NCI-H524 treated with DMSO at 0.1 percent for 48 hours (cell line): ENCODE results near the gene BTNL8.

Source experiments
- DNase-seq: peaks from one replicate; lab custom pipeline; 2025; lab: John Stamatoyannopoulos, UW

The BTNL8 gene

DNA sequence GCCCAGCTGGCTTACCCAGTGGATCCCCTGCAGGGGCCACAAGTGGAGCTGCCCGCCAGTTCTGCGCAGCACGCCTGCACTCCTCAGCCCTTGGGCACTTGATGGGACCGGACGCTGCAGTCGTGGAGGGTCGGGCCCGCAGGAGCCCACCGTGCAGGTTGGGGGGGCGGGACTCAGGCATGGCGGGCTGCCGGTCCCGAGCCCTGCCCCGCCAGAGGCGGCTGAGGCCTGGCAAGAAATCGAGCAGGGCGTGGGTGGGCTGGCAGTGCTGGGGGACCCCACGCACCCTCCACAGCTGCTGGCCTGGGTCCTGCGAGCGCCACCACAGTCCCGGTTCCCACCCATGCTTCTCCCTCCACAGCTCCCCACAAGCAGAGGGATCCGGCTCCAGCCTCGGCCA, 70.4 kb downstream of the BTNL8 start:
- no peak for DNase-seq

DNA sequence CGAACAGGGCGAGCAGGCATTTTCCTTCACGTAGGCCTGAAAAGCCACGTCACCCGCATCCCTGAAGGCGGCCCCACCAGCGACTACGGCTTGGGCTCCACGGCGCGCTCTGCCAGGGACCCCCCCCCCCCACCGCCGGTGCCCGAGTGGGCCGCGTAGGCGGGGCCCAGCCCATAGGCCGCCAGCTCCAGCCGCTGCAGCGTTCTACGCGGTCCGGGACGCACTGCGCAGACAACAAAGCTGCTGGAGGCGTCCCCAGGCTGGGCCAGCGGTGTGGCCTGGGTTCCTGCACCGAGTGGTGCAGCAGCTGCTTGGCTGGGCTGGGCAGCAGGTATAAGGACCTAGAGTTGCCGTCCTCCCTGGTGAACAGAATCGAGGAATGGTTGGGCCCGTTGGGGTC, 71.4 kb downstream of the BTNL8 start:
- DNase-seq = no peak

DNA sequence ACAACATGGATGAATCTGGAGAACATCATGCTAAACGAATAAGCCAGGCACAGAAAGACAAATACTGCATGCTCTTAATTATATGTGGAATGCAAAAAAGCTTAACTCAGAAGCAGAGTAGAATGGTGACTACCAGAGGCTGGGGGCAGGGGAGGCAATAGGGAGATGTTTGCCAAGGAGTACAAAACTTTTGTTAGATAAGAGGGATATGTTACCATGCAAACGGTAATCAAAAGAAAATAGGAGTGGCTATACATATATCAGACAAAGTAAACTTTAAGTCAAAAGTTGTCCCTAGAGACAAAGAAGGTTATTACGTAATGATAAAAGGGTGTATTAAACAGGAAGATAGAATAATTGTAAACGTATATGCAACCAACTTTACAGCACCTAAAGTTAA, 71.9 kb downstream of the BTNL8 start:
- DNase-seq = no peak

DNA sequence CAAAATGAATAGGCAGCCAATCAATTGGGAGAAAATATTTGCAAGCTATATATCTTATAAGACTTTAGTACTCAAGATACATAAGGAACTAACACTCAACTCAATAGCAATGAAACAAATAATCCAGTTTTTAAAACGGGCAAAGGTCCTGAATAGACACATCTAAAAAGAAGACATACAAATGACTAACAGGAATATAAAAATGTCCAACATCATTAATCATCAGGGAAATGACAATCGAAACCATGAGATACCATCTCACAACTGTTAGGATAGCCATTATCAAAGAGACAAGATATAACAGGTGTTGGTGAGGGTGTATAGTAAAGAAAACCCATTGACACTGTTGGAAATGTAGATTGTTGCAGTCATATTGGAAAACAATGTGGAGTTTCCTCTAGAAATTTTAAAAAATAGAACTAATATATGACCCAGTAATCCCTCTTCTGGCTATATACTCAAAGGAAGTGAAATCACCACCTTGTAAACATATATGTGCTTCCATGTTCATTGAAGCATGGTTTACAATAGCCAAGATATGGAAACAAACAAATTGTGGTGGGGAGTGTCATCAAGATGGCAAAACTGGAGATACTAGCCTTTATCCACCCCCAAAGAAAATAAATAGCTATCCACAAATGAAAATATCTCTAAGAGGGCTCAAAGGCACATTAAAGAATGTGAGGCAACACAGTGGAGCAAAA, 75.8 kb downstream of the BTNL8 start:
- no peak for DNase-seq

DNA sequence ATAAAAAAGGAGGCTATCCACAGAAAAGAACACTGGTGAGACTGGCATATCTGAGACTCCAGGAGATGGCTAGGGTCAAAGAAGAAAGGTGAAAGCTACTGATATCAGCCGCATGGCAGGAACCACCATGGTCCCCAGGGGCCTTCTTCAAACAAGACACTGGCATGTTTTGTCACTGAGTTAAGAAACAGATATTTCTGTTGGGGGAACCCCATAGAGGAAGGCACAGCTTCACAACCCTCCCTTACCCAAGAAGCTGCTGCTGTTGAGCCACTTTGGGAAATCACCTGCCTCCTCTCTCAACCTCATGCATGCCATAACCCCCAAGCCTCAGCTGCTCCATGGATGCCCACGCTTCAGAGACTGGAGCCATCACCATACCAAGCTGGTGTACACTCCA, 76.4 kb downstream of the BTNL8 start:
- no peak for DNase-seq

DNA sequence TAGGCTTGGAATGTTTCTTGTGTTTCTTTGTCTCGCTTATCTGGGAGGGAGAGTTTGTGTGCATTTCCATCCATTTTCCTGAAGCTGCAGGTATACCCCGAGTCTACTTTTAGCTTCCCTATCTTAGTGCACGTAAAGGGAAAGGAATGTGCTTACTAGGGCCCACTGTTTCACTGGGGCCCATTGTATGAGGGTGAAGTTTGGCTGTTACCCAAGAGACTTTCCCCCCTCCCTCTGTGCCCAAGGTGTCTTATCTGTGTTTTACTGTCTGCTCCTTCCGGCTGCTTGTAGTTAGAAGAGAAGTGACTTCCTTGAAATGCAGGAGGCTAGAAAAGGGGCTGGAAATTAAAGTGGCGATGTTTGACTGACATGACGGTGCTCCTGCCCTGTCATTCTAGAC, 77.6 kb downstream of the BTNL8 start:
- no peak for DNase-seq

DNA sequence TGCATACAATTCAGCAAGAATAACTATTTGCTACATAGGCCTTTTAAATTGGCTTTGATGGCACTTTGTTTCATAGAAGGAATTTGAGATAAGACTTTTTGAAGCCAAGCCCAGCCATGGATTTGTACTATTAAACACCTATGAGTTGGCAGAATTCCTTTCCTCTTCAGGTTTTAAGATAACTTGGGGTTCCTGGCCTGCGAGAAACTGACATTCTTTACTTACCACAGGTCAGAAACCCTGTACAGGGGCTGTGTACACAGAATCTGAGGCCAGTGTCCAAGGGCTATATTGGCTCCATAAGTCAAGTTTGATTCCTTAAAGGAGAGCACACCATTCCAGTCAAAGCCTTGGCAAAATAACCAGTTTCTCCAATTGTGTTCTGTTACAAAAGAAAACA, 78.9 kb downstream of the BTNL8 start:
- DNase-seq = no peak

DNA sequence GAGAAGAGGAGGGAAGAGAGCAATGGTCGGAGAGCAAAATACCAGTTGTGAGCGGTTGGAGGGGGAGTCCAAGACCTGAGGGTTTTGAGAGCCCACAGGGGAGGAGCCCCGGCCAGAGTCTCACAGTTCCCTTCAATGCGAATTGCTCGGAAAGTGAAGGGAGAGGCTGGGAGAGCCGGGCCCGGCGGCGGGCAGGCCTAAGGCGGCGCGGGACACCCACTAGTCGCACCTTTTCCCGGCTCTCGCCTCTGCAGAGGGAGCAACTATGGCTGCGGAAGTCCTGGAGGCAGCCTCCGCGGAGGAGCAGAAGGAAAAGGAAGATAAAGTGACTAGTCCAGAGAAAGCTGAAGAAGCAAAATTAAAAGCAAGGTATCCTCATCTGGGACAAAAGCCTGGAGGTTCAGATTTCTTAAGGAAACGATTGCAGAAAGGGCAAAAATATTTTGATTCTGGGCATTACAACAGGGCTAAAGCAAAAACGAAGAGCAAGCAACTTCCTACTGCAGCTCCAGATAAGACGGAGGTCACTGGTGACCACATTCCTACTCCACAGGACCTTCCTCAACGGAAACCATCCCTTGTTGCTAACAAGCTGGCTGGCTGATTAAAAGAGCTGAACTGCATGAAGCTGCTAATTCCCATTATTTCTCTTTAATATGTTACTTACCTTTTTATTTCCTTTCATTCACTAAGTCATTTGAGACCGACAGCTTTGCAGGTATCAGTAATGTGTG, 83.2 kb downstream of the BTNL8 start:
- no peak for DNase-seq

DNA sequence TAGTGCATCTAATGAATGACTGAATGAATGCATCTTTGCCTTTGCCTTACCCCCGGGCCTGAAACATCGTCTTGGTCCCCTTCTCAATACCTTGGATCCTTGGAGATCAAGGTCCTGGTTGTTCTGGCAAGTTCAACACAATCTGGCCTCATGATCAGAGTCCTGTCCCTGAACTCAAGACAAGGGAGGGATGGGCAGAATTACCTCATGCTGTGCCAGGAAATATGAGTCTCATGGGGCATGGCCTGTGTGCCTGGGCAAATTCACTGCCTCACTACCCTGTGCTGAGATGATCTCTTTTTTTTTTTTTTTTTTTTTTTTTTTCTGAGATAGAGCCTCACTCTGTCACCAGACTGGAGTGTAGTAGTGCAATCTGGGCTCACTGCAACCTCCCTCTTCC, 89.1 kb downstream of the BTNL8 start:
- no peak for DNase-seq

DNA sequence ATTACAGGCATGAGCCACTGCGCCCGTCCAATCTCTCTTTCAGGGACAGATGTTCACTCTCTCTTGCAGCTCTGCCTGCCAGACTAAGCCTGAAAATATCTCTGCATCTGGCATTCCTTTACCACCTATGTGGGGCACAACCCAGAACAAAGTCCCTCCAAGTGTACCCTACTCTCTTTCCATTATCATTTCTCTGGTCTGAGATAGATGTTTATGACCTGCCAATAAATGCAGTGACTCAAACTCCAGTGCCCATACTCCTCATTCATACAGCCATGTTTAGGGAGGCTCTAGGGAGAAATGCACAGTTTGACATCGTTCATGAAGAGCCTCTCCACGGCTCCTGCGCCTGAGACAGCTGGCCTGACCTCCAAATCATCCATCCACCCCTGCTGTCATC, 89.6 kb downstream of the BTNL8 start, which contains the start of gene BTNL3:
Gene BTNL3, plus strand, starts transcription at position 255 of the 400 bp plus-strand sequence. CDS start 183 bp downstream, outside the sequence.
- no peak for DNase-seq

DNA sequence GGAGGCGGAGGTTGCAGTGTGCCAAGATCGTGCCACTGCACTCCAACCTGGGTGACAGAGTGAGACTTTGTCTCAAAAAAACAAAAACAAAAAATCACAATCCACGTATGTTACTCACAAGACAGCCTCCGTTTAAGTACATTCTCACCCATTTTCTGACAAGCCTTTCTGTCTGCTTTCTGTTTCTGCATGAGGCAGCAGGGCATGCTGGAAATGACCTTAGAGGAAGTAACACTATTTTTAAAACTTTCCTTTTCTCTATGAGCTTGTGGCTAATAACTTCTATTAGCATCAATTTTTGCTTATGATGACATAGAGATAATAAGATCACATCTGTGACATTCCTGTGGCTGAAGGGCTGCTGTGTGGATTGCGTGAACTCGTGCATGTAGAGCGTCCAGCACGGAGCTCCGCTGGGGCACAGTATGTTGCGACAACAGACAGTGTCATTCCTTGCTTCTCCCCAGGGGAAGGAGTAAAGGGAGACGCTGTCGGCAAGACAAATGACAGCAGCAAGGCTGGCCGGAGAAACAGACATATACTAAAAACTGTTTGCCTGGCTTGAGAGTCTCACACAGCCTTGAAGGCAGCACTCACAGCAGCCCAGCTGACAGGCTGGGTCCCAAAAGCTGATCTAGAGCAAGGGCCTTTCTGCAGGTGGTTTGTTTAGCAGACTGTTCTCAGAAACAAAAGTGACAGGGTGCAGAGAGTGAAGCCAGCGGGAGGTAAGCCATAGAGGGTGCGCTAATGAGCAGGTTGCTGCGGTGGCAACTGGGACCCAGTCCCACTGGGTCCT, 91.3 kb downstream of the BTNL8 start:
- no peak for DNase-seq

DNA sequence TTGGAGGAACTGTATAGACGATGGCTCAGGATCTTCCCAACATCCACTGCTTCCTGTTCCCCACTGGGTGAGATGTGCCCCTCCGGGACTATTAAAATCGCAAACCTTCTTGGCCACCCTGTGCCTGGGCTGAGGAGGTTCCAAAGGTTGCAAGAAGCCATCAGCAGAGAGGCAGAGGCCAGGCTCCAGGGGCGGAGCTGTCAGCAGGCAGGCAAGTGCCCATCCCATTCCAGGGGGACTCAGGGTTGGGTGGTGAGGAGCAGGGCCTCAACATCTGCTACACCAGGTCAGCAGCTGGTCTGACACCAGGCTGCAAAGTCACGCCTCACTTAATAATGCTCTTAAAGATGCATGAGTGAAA, 91.9 kb downstream of the BTNL8 start:
- DNase-seq = no peak
